DND-41 (cell line): ENCODE measurements around the gene KRT2.

Experiments used
- EZH2 ChIP-seq: IDR thresholded peaks from 3 replicates; pipeline ENCODE4 v1.6.1; 2012; ENCODE audit warnings: borderline replicate concordance, low read depth, mild to moderate bottlenecking, moderate library complexity, low read length, inconsistent platforms; ENCODE audit not compliant: severe bottlenecking
- TF ChIP-seq, protein P1 (sequence below): IDR thresholded peaks from 2 replicates; pipeline ENCODE4 v1.5.1; 2012; ENCODE audit warnings: borderline replicate concordance, low read length, moderate library complexity, mild to moderate bottlenecking; ENCODE audit not compliant: poor library complexity, severe bottlenecking; ENCODE audit errors: extremely low read depth

DNA sequence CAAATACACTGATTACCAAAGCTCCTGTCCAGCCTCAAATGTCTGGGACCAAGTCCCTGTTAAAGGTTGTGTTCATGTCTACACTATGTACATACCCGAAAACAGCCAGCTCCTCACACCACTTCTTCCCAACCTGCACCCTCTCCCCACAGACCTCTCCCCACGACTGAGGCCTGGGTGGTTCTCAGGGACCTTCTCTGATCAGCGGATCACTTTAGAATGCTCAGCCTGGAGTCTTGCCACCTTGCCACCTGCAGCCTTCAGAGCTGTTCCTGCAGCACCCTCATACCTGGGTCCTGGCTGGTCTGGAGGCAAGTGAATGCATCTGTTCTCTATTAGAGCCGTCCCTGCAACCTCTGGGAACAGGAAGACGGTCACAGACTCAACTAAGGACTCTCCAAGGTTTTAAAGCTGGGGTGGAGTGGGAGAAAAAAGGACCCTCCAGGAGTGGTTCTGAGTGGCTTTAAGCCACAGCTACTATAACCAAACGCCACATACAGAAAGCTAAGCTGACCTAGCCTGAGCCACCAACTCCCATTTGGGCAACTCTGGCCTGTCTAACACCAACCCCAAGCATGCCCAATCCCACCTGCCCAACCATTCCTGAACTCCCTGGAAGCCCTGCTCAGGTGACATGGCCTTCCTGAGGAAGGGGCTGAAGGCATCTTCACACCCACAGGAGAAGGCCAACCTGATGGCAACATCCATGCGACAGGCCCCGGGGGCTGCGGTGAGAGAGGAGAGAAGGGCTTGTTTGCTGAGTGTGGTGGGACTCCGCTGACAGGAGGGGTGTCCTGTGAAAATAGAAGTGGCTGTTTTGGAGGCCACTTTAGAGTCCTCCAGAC lies 8.6 kb downstream of the KRT2 start:
- TF ChIP-seq, protein P1, sequence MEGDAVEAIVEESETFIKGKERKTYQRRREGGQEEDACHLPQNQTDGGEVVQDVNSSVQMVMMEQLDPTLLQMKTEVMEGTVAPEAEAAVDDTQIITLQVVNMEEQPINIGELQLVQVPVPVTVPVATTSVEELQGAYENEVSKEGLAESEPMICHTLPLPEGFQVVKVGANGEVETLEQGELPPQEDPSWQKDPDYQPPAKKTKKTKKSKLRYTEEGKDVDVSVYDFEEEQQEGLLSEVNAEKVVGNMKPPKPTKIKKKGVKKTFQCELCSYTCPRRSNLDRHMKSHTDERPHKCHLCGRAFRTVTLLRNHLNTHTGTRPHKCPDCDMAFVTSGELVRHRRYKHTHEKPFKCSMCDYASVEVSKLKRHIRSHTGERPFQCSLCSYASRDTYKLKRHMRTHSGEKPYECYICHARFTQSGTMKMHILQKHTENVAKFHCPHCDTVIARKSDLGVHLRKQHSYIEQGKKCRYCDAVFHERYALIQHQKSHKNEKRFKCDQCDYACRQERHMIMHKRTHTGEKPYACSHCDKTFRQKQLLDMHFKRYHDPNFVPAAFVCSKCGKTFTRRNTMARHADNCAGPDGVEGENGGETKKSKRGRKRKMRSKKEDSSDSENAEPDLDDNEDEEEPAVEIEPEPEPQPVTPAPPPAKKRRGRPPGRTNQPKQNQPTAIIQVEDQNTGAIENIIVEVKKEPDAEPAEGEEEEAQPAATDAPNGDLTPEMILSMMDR = no peak
- no peak for TF ChIP-seq EZH2
